ENCODE measurements around the gene ZMYM2.
A peak's percentile ranks its signal among the peaks of the same experiment; 100 is the strongest.

The ZMYM2 gene

DNA sequence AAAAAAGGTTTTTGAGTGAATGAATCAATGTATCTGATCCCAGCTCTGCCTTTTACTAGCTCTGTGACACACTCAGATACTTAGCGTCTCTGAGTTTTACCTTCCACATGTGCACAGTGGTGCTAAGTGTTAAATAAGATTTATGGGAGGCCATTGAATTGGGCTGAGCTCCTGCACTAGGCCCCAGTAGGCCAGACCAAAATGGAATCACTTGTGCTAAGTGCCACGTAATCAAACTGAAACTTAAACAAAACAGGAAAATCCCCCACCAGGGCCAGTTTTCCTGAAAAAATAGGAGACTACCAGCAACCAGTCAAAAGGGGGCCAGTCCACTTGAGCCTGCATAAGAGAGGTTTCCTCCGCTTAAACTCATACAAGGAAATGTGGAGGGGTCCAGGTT is 161.4 kb downstream of the ZMYM2 start:
- no peak for FAIRE-seq
- DNase-seq (ENCODE audit: insufficient read length), result no peak
- TF ChIP-seq POLR2AphosphoS5 (IDR thresholded peaks at IDR 0.05; ENCODE audit: low read depth, low read length), result no peak
- TF ChIP-seq POLR2A (IDR thresholded peaks at IDR 0.05; ENCODE audit: low read depth, low read length), result no peak
- TF ChIP-seq TAF1 (IDR thresholded peaks at IDR 0.05; ENCODE audit: borderline replicate concordance, low read depth, low read length), result no peak

GRCh38 chr13:20121159-20121525 is 162.6 kb downstream of the ZMYM2 start:
- DNase-seq (ENCODE audit: insufficient read length), result no peak
- FAIRE-seq, result no peak
- TF ChIP-seq TAF1 (IDR thresholded peaks at IDR 0.05; ENCODE audit: borderline replicate concordance, low read depth, low read length) (no peak), POLR2A (IDR thresholded peaks at IDR 0.05; ENCODE audit: low read depth, low read length) (no peak), POLR2AphosphoS5 (IDR thresholded peaks at IDR 0.05; ENCODE audit: low read depth, low read length) (no peak)

GRCh38 chr13:20124303-20124702 is 165.8 kb downstream of the ZMYM2 start:
- TF ChIP-seq TAF1 (IDR thresholded peaks at IDR 0.05; ENCODE audit: borderline replicate concordance, low read depth, low read length) (no peak), POLR2A (IDR thresholded peaks at IDR 0.05; ENCODE audit: low read depth, low read length) (no peak), POLR2AphosphoS5 (IDR thresholded peaks at IDR 0.05; ENCODE audit: low read depth, low read length) (no peak)
- DNase-seq (ENCODE audit: insufficient read length) (no peak), FAIRE-seq (no peak)

- FAIRE-seq, result no peak
Measured at GRCh38 chr13:20125129-20125782, 166.7 kb downstream of the ZMYM2 start.

GRCh38 chr13:20125783-20126165 is 167.2 kb downstream of the ZMYM2 start:
- TF ChIP-seq POLR2A (IDR thresholded peaks at IDR 0.05; ENCODE audit: low read depth, low read length) (no peak), POLR2AphosphoS5 (IDR thresholded peaks at IDR 0.05; ENCODE audit: low read depth, low read length) (no peak), TAF1 (IDR thresholded peaks at IDR 0.05; ENCODE audit: borderline replicate concordance, low read depth, low read length) (no peak)
- no peak for FAIRE-seq

More at GRCh38 chr13:20125129-20125782, 166.7 kb downstream of the ZMYM2 start:
- no peak for DNase-seq (ENCODE audit: insufficient read length)
- no peak for TF ChIP-seq TAF1 (IDR thresholded peaks at IDR 0.05; ENCODE audit: borderline replicate concordance, low read depth, low read length)
- TF ChIP-seq POLR2A (IDR thresholded peaks at IDR 0.05; ENCODE audit: low read depth, low read length), result no peak
- TF ChIP-seq POLR2AphosphoS5 (IDR thresholded peaks at IDR 0.05; ENCODE audit: low read depth, low read length), result no peak

DNA sequence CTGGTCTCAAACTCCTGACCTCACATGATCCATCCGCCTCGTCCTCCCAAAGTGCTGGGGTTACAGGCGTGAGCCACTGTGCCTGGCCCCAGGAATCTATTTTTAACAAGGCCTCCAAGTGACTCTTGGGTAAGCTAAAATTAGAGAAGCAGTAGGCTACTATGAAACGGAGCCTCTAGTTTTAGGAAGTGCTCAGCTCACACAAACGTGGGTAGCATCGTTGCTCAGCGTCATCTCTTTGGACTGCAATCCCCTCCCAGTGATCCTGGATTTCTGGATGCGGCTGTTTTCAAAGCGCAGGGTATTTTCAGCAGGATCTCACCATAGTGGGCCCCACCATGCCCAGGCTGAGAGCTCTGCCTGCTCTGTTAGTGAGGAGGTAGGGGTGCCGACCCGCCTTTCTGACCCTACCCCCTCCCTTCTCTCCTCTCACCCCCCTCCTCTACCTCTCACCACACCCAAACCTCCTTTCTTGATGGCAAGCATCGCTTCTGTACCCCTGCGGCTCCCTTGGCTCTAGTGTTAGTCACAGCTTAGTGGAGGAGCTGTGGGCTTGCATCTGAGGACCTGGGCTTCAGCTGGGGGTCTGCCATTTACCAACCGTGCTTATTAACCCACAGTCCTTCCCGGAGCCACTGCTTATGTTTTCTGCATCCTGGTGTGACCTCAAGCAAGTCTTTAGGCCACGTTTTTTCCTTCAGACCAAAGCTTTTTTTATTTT is 168.2 kb downstream of the ZMYM2 start:
- TF ChIP-seq POLR2A (IDR thresholded peaks at IDR 0.05; ENCODE audit: low read depth, low read length), result no peak
- no peak for TF ChIP-seq TAF1 (IDR thresholded peaks at IDR 0.05; ENCODE audit: borderline replicate concordance, low read depth, low read length)
- no peak for TF ChIP-seq POLR2AphosphoS5 (IDR thresholded peaks at IDR 0.05; ENCODE audit: low read depth, low read length)
- DNase-seq (ENCODE audit: insufficient read length) (no peak), FAIRE-seq (no peak)

More at GRCh38 chr13:20125783-20126165, 167.2 kb downstream of the ZMYM2 start:
- no peak for DNase-seq (ENCODE audit: insufficient read length)

GRCh38 chr13:20127262-20127561 is 168.7 kb downstream of the ZMYM2 start:
- no peak for DNase-seq (ENCODE audit: insufficient read length)
- FAIRE-seq, result no peak
- TF ChIP-seq POLR2AphosphoS5 (IDR thresholded peaks at IDR 0.05; ENCODE audit: low read depth, low read length), result no peak
- TF ChIP-seq TAF1 (IDR thresholded peaks at IDR 0.05; ENCODE audit: borderline replicate concordance, low read depth, low read length), result no peak
- no peak for TF ChIP-seq POLR2A (IDR thresholded peaks at IDR 0.05; ENCODE audit: low read depth, low read length)

DNA sequence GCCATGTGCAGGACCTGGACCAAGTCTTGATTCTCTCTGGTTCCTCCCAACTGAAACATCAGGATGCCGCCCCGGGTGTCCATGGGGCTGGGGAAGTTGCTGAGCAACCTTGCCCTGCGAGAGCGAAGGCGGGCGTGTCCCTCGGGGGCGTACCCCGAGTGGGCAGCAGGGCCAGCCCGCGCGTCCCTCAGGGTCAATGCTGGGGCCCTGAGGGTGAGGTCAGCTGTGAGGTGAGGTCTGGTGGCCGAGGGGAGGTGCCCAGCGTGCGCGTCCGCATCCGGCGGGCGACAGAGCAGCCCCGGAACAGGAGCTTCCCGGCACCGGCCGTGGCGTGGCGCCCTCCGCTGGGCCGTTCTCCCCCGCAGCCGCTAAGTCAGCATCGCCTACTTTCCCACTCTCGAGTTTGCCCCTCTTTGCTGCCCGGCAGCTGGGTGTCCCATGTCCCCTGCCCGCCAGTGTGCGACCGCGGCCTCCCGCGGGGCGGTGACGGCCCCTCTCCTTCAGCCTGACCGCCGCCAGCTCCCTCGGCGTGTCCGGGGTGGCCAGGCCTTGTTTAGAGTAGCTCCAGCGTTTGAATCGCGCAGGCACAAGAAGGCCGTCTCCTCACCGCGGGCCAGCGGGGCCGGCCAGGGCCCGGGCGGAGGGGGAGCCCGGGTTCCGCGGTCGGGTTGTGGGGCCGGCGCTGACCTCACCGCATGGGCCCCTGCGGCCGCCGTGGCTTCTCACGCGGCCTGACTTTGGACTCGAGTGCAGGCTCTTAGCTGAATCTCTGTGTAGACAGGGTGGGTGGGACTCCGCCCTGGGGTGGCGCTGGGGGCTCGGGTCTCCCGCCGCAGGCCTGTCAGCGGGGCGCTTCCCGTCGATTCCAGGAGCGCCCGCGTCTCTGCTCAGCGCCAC is 169.3 kb downstream of the ZMYM2 start:
- DNase-seq (ENCODE audit: insufficient read length), result peak; percentile 52
- FAIRE-seq, result peak; percentile 89
- TF ChIP-seq TAF1 (IDR thresholded peaks at IDR 0.05; ENCODE audit: borderline replicate concordance, low read depth, low read length) (no peak), POLR2AphosphoS5 (IDR thresholded peaks at IDR 0.05; ENCODE audit: low read depth, low read length) (no peak), POLR2A (IDR thresholded peaks at IDR 0.05; ENCODE audit: low read depth, low read length) (no peak)

DNA sequence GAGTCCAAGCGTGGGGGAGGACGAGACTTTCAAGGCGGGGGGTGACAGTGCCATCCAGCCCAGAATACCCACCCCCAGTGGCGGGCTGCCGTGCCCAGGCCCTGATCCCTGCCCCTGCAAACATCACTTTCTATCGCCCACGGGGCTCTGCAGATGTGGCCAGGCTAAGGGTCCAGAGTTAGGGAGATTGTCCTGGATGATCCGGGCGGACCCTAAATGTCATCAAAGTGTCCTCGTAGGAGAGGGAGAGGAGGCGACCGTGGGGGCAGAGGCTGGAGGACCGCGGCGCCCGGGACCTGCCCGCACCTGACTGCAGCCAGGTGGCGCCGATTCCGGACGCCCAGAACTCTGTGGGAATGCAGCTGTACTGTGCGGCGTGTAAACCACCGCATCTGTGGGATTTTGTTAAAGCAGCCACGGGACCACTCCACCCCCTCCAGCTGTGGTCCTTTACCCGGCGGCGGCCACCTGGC is 170.0 kb downstream of the ZMYM2 start:
- DNase-seq (ENCODE audit: insufficient read length) (no peak), FAIRE-seq (peak; percentile 38)
- TF ChIP-seq POLR2A (IDR thresholded peaks at IDR 0.05; ENCODE audit: low read depth, low read length), result no peak
- no peak for TF ChIP-seq POLR2AphosphoS5 (IDR thresholded peaks at IDR 0.05; ENCODE audit: low read depth, low read length)
- TF ChIP-seq TAF1 (IDR thresholded peaks at IDR 0.05; ENCODE audit: borderline replicate concordance, low read depth, low read length), result no peak

- DNase-seq (ENCODE audit: insufficient read length) (no peak), FAIRE-seq (no peak)
- TF ChIP-seq POLR2A (IDR thresholded peaks at IDR 0.05; ENCODE audit: low read depth, low read length) (no peak), POLR2AphosphoS5 (IDR thresholded peaks at IDR 0.05; ENCODE audit: low read depth, low read length) (no peak), TAF1 (IDR thresholded peaks at IDR 0.05; ENCODE audit: borderline replicate concordance, low read depth, low read length) (no peak)
Measured at GRCh38 chr13:20129076-20129475, 170.5 kb downstream of the ZMYM2 start.

- TF ChIP-seq POLR2AphosphoS5 (IDR thresholded peaks at IDR 0.05; ENCODE audit: low read depth, low read length) (no peak), TAF1 (IDR thresholded peaks at IDR 0.05; ENCODE audit: borderline replicate concordance, low read depth, low read length) (no peak), POLR2A (IDR thresholded peaks at IDR 0.05; ENCODE audit: low read depth, low read length) (no peak)
- FAIRE-seq, result no peak
- DNase-seq (ENCODE audit: insufficient read length), result no peak
Measured at GRCh38 chr13:20130012-20130411, 171.5 kb downstream of the ZMYM2 start.

Measured in GM12892 (cell line).